ENCODE measurements around the gene RITA1.
"Not testable (repeated sequence)": the region's sequence is repeated elsewhere in the genome, so short reads cannot be mapped to it uniquely, and the experiment has no call there.

RITA1 gene

DNA sequence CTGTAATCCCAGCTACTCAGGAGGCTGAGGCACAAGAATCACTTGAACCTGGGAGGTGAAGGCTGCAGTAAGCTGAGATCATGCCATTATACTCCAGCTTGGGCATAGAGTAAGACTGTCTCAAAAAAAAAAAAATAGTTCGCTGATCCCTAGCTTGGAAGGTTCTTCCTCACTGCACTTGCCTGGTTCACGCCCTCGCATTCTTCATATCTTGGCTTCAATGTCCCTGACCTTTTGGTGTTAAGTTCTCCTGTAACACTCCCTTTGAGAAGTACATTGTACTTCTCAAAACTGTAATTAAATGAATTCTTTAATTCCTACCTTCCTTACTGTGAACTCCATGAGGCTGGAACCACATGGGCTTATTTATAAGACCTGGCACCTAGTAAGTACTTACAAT lies 19.3 kb downstream of the RITA1 start:
- DNase-seq, result no peak

DNA sequence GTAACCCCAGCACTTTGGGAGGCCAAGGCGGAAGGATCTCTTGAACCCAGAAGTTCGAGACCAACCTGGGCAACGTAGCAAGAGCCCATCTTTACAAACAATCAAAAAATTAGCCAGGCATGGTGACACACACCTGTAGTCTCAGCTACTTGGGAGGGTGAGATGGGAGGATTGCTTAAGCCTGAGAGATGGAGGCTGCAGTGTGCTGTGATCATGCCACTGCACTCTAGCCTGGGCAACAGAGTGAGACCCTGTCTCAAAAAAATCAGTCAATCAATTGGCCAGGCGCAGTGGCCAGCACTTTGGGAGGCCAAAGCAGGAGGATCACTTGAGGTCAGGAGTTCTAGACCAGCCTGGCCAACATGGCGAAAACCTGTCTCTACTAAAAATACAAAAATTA lies 21.3 kb downstream of the RITA1 start:
- not testable (repeated sequence) for DNase-seq

DNA sequence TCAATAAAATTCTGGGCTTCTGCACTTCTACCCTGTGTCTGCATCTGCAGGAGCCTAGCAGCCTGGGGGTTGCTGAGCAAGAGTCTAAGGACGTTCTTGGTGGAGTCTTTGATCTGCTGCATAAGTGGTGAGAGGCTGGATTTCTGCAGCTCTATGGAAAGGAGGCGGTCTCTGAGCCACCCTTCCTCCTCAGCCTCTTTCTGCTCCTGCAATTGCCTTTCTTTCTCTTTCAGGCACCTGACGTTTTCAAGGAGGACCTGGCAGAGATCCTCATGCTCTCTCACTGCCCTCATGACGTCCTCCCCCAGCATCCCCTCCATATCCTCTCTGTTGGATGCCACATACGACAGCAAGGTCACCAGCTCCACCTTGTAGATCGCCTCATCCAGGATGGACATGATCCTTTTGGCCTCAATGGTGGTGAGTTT lies 22.1 kb downstream of the RITA1 start:
- no peak for DNase-seq

DNA sequence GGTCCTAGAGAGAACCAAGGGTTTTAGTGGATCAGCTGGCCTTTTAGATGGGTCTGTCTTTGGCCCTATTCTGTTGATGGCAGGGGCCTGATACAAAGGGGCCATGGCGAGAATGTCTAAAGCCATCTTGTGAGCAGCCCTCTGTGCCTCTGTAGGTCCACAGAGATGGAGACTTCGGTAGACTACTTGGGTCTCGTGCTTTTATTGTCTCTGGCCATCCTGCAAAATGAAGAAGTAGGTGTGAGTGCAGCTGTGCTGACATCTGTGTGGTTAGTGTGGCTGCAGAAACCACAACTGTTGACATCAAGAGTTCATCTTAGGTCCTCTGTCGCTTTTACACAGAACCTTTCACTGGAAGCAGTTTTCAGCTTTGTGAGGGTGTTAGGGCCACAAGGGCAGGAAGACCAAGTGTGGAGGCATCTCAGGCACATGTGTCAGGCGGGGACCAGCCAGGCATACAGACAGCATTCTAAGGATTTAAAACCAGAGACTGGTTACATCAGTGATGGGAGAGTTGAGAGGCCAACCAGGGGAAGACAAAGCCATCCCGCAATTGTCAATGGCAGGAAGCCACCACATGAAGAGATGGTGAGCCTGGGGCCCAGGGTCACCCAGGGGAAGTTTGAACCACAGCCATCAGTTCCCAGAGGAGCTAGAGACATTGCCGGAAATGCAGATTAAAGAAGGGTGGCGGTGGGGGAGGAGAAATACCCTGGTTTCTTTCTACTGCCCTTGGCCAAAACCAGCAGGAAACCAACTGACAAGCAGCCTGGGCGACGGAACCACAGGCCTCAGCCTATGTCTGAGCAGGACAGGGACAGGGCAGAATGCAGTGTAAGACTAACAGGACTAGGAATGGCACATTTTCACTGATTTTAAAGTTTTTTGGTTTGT lies 22.8 kb downstream of the RITA1 start:
- peak; percentile 15 for DNase-seq

DNA sequence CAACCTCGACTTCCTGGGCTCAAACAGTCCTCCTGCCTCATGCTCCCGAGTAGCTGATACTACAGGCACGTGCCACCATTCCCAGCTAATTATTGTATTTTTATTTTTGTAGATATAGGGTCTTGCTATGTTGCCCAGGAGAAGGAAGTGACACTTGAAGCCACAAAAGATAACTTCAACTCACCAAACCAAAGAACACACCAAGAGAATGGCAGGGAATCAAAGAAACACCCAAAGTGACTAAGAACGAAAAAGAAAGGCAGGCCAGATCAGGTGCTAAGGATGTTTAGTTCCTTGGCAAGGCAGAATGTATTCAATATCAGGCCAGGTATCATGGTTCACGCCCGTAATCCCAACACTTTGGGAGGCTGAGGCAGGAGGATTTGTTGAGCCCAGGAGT lies 25.6 kb downstream of the RITA1 start:
- no peak for DNase-seq

DNA sequence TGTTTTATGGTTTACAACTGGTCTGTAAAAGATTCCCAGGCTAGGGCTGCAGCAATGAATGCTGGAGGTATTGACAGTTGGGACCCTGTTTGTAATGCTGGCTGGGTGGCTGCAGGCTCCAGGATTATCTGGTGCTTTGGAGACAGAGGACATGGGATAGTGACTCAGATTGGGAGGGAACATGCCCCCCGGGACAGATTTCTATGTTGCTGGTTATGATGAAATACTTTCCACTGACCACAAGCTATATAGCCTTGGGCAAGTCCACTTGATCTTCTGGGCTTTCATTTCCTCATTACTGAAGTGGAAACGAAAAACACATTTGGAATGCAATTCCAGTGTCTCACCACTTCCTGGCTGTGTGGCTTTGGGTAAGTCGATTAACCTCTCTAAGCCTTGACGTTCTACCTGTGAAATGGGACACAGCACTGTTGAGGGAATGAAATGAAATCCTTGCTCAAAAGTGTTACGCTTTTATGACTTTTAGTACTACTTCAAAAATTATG lies 29.4 kb downstream of the RITA1 start:
- DNase-seq, result no peak

DNA sequence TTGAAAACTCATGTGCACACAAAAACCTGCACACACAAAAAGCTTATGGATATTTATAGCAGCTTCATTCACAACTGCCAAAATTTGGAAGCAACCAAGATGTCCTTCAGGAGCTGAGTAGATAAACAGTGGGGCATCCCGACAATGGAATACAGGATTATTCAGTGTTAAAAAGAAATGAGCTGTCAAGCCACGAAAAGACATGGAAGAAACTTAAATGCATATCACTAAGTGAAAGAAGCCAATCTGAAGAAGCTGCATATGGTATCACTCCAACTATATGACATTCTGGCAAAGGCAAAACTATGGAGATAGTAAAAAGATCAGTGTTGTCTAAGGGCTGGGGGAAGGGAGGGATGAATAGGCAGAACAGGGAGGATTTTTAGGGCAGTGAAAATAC lies 30.5 kb downstream of the RITA1 start:
- DNase-seq, result no peak

DNA sequence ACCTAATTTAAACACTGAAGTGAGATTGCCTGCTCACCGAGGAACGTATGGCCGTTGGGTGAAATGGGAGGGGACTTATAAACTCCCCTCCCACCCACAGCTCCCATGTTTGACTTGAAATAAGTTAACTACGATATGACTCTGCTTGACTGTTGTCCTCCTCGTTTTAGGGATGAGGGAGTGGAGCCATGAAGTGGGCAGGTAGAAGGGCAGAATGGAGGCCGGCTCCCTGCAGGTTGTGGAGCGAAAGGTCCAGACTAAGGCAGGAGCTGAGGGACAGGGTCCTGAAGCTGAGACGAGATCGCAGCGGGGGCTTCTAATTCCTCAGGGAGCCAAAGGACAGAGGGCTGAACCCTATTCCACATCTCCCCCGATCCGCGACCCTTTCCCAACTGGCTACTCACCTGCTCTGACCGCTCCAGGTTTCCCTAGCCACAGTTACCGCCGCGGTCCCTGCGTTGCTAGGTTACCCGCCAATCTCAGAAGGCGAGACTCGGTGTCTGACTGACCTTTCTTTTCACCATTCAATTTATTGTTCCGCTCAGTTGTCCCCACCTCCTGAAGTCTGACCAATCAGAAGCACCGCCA lies 35.2 kb downstream of the RITA1 start:
- DNase-seq, result no peak

DNA sequence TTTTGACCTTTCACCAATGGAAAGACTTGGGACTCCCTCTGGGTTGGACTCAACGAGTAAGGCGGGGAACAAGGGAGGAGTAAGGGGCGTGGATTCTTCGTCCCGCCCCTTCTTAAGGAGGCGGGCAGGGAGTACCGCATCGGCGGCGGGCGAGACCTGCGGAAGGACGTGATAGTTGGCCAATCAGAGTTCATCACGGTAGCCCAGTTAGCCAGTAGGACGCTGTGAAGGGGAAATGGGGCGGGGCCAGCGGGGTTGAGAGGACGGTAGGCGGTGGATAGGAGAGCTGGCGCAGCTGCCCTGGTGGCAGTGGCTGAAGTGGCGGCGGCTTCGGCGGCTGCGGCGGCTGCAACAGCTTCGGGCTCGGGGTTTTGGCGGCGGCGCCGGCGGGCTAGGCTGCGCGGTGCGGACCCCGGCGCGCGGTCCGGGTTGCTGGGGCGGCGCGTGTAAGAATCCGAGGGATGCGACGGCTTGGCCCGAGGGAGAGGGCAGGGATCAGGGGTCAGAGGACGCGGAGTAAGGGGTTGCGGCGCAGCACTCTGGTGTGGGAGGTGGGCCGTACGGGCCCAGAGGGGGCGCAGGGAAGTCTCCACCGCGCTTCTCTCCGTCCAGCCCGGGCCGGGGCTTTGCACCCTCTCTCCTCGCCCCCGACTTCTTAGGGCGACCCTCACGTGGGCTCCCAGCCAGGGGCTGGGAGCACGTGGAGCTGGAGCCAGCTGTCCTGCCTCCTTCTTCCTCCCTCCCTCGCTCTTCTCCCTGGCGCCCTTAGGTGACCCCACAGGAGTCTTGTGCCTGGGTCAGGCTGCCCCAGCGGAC lies 35.9 kb downstream of the RITA1 start, which contains the start of gene TPCN1:
TPCN1 (plus strand) TSS at position 284 of the 816 bp plus-strand sequence. CDS start 5,389 bp downstream, outside the sequence.
- DNase-seq, result peak; percentile 97

DNA sequence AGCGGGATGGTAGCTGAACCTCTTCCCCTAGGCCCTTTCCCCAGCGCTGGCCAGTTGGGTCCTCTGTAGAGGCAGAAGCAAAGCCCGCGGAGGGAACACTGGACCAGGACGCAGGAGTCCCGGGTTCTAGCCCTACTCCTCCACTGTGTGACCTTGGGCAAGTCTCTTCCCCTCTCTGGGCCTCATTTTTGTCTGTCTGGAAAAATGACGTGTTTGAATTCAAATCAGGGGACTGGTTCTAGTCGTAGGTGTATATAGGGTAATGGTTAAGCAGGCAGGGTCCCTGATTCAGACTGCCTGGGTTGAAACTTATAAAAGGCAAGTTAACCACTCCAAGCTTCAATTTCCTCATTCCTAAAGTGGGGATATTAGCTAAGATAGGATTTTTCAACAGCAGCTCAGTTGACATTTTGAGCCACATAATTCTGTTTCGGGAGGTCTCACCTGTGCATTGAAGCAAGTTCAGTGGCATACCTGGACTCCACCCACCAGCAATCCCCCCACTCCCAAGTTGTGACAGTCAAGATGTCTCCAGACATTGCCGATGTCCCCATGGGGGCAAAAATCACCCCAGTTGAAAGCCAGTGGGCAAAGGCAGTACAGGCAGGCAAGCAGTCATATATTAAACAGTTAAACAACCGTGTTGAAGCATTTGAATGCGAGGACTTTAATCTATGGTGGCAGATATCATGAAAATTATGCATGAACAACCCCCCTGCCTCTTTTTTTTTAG lies 36.6 kb downstream of the RITA1 start:
- no peak for DNase-seq

DNA sequence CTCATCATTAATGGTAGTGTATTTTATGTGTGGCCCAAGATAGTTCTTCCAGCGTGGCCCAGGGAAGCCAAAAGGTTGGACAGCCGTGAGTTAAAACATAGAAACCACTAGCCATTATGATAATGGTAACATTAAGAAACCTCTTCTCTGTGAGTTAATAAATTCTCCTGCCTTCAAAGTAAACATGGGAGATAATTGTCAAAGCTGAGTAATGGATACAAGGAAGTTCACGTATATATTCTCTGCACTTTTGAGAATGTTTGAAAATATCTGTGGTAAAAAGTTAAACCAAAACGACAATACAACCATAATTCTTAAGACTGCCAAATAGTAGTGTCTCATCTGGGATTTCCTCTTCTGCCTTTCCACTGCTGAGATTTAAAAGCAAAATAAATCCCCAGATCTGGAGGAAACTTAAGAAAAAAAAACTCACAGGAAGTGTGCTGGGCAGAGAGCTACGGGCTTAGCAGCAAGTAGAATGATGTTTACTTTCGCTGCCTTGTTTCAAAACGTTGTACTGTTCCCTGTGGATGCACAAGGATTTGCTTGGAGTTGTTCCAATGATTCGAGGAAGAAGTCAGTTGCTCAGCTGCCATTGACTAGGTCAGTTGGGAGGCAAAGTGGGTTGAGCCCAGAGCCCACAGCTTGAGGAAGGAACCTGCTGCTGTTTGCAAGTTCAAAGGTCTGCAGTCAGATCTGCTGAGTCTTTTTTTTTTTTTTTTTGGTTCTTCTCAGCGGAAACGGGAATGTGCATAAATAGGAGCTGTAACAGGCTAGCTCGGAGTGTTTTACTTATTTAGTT lies 37.4 kb downstream of the RITA1 start:
- peak; percentile 4 for DNase-seq

DNA sequence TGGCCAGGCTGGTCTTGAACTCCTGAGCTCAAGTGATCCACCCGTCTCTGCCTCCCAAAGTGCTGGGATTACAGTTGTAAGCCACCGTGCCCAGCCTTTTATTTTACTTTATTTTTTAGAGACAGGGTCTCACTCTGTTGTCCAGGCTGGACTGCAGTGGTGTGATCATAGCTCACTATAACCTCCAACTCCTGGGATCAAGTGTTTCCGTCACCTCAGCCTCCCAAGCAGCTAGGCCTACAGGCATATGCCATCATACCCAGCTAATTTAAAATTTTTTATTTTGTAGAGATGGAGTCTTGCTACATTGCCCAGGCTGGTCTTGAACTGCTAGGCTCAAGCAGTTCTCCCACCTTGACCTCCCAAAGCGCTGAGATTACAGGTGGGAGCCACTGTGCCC lies 39.4 kb downstream of the RITA1 start:
- no peak for DNase-seq

DNA sequence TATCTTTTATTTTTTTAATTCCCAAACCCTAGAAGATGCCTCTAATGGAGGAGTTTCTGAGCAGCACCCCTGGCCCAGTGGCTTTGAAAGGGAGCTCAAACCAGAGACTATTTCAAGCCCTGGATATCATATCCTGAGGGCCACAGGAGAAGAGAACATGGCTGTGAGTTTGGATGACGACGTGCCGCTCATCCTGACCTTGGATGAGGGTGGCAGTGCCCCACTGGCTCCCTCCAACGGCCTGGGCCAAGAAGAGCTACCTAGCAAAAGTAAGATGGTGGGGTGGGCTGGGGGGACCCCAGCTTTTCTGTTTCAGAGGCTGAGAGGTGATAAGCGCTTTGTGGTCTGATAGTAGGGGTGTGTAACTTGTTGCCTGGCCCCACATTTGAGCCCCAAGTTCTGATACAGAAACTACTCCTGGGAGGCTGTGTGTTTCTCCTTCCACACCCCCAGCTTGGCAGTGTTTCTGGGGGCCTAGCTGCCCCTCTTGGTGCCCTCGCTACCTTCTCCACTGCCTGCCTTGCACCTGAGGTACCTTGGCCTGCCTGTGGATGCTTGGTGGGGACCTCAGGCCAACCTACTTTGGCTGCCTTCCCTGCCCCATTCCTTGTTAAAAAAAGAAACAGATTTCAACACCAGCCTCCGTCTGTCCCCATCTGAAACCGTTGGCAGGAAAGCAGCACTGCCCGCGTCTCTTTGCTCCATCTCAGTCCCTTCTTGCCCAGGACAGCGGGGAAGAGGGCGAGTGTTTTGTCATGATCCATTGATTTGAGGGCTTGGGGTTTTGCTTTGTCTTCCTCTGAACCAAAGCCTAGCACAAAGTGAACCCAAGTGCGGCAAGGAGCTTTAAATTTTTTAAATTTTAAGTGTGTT lies 41.4 kb downstream of the RITA1 start:
- no peak for DNase-seq

DNA sequence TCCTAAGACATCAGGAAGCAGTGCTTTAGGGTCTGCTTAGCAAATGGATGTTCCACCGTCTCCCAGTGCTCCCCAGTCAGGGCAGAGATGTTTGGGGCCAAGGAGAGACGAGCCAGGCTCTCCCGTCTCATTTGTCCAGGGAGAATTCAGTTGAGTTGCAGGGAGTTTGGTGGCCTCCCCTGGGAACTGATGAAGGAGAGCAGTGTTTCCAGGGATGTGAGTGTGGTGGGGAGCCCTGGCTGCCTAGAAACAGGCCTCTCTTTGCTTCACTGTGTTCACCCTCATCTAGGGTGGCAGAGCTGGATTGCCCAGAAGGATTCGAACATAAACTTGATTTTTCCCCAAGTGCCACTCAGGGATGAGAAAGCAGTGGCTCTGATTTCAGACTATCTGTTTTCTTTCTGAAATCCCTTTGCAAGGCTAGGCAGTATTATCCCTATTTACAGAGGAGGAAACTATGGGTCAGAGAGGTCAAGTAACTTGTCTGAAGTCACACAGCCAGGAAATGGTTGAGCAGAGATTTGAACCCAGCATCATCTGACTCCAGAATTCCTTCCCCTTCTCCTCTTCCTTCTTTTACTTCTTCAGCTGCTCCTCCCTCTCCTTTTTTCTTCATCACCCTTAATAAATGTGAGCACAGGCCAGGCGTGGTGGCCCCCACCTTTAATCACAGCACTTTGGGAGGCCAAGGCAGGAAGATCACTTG lies 42.3 kb downstream of the RITA1 start:
- no peak for DNase-seq

DNA sequence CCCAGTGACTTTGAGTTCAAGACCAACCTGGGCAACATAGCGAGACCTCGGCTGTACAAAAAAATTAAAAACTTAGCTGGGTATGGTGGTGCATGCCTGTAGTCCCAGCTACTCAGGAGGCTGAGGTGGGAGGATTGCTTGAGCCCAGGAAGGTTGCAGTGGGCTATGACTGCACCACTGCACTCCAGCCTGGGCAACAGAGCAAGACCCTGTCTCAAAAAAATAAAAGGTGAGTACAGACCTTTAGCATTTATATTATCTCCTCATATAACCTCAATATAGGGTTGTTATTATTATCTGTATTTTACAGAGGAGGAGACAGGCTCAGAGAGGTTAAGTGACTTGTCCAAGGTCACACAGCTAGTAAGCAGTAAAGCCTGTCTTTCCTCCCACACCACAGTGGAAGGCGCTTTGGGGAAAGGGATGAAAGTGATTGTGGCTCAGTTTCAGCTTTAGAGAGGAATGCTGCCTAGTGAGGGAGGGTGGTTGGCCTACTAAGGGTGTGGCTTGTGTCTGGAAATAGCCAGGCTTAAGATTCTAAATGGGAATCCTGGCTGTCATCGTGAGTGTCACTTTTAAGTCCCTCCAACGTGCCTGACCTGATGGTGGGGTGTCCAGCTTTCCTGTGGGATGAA lies 43.0 kb downstream of the RITA1 start:
- no peak for DNase-seq

DNA sequence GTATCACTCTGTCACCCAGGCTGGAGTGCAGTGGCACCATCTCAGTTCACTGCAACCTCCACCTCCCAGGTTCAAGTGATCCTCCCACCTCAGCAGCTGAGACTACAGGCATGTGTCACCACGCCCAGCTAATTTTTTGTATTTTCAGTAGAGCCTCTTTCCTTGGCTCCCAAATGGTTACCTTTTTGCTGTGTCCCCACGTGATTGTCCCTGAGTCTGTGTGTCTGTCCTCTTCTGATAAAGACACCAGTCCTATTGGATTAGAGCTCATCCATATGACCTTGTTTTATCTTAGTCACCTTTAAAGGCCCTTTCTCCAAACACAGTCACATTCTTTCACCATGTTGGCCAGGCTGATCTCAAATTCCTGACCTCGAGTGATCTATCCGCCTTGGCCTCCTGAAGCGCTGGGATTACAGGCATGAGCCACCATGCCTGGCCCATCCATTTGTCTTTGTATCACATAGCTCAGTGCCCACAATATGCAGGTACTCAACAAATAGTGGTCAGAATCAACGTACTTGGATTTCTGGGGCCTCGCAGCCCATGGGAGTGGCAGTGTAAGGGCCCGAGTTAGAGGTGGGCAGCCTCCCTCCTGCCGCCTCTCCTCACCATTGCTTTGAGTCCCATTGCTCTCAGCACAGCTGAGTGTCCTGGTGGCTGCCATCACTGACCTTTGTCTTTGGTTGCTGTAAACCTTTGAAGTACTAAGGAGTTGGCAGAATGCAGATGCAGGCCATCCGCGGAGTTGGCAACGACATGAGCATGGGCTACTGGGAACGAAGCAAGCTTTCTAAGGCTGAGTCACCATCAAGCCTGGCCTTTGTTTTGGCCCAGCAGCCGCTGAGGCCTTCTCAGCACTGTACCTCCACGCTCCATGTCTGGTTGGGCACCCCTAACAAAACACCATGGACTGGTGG lies 45.1 kb downstream of the RITA1 start:
- no peak for DNase-seq

DNA sequence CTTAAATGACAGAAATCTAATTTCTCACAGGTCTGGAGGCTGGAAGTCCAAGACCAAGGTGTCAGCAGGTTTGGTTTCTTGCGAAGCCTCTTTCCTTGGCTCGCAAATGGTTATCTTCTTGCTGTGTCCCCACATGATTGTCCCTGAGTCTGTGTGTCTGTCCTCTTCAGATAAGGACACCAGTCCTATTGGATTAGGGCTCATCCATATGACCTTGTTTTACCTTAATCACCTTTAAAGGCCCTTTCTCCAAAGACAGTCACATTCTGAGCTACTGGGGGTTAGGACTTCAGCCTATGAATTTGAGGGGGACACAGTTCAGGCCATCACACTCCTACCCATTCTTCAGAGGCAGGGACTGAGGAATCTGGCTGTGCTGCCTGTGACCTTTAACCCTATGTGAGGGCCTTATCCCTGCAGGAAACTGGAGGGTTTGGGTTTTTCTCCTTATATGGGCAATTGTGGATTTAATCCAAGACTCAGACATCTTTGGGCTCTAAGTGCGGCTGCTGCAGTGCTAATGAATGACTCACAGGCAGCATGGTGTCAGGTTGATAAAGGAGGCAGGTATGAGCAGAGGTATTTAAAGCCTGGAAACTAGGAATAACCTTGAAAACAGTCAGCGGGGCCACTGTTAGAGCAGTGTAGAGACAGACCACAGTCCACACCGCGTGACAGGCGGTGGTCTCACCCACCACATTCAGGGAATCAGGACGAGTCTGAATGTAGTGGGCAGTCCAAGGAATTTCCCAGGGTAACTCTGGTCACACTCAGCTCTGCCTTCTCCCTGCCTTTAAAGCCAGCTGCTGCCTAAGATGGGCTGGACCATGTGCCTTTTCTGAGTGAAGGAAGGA lies 45.9 kb downstream of the RITA1 start:
- no peak for DNase-seq
